Measurements from ENCODE around the gene HEPN1. TPM values are rescaled to one million over a fixed set of nuclear protein-coding genes. Genes with fewer than 3 reads are reported as not detected.

Gene HEPN1
- total RNA-seq, 1 experiment from 2014 or later: not detected

DNA sequence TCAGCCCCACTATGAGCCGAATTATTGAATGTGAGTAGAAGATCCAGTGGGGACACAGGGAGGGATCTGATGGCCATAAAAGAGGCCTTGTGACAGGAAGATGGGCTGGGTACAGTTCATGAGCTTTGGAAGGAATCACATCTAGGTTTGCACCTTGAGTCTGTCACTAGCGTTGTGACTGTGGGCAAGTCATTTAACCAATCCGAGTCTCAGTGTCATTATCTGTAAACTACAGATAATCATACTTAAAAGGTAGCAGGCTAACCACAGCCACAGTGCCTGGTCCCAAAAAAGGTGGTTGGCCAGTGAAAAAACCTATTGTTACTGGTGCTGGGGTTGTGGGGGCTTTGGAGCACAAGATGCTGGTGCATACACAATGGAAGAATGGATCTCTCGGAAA, 3.8 kb downstream of the HEPN1 start:
- no peak for DNase-seq (ENCODE audit: low read depth, low spot score)
- H3K4me1 ChIP-seq (ENCODE audit: control insufficient read depth, insufficient read depth, low read length): no peaks in the 10 kb centered on the region
- BruUV-seq (replicated peaks): no TSS peak
- TF ChIP-seq POLR2AphosphoS5 (IDR thresholded peaks at IDR 0.05; ENCODE audit: low read depth, low read length): no peak
- TF ChIP-seq TCF7L2 (IDR thresholded peaks at IDR 0.05; ENCODE audit: low read depth, low read length): no peak
- no peak for TF ChIP-seq SIN3A (IDR thresholded peaks at IDR 0.05; ENCODE audit: borderline replicate concordance, insufficient read depth, low read depth, low read length)
- TF ChIP-seq CTCF (IDR thresholded peaks at IDR 0.05): no peak
- TF ChIP-seq REST (IDR thresholded peaks at IDR 0.05; ENCODE audit: insufficient read depth in 1 of 2, low read depth in 2 of 2, low read length in 1 of 2): no peak
- ChIA-PET CTCF (no interaction called here), POLR2A (no interaction called here)
- in situ Hi-C loops (cut with HindIII; ENCODE audit: low pct_unique_long_range_greater_than_20kb, low sequenced_read_pairs): no loop called here
- no peaks in the 10 kb centered on the region for H3K9me3 ChIP-seq (ENCODE audit: control insufficient read depth, insufficient read depth, low read depth, low read length)
- no peaks in the 10 kb centered on the region; the same call in 1 of the 2 replicates for H3K27me3 ChIP-seq (ENCODE audit: control insufficient read depth, insufficient read depth, low read length)
- no peak overlapping the region for H3K27ac ChIP-seq (ENCODE audit: low read length)
- no peak overlapping the region for H3K4me3 ChIP-seq (ENCODE audit: low read depth in 2 of 2, low read length in 2 of 2)
- intact Hi-C loops (cut with micrococcal nuclease; ENCODE audit: unreplicated experiment): no loop called here
- H3K36me3 ChIP-seq (ENCODE audit: control insufficient read depth, insufficient read depth, low read length): no peaks in the 10 kb centered on the region
- no peak for ATAC-seq

GRCh38 chr11:124923296-124923695, 4.2 kb downstream of the HEPN1 start:
- ATAC-seq: no peak
- H3K4me3 ChIP-seq (ENCODE audit: low read depth in 2 of 2, low read length in 2 of 2): no peak overlapping the region
- no peaks in the 10 kb centered on the region for H3K4me1 ChIP-seq (ENCODE audit: control insufficient read depth, insufficient read depth, low read length)
- POLR2A ChIA-PET: no interaction called here
- no peak for TF ChIP-seq SIN3A (IDR thresholded peaks at IDR 0.05; ENCODE audit: borderline replicate concordance, insufficient read depth, low read depth, low read length)
- TF ChIP-seq REST (IDR thresholded peaks at IDR 0.05; ENCODE audit: insufficient read depth in 1 of 2, low read depth in 2 of 2, low read length in 1 of 2): no peak
- TF ChIP-seq TCF7L2 (IDR thresholded peaks at IDR 0.05; ENCODE audit: low read depth, low read length): no peak
- TF ChIP-seq CTCF (IDR thresholded peaks at IDR 0.05): no peak
- no peak for TF ChIP-seq POLR2AphosphoS5 (IDR thresholded peaks at IDR 0.05; ENCODE audit: low read depth, low read length)
- no peaks in the 10 kb centered on the region for H3K9me3 ChIP-seq (ENCODE audit: control insufficient read depth, insufficient read depth, low read depth, low read length)
- intact Hi-C loops (cut with micrococcal nuclease; ENCODE audit: unreplicated experiment) (no loop called here), in situ Hi-C loops (cut with HindIII; ENCODE audit: low pct_unique_long_range_greater_than_20kb, low sequenced_read_pairs) (no loop called here)
- DNase-seq (ENCODE audit: low read depth, low spot score): no peak
- H3K27ac ChIP-seq (ENCODE audit: low read length): no peak overlapping the region
- H3K36me3 ChIP-seq (ENCODE audit: control insufficient read depth, insufficient read depth, low read length): no peaks in the 10 kb centered on the region
- CTCF ChIA-PET: no interaction called here
- no peaks in the 10 kb centered on the region; the same call in 1 of the 2 replicates for H3K27me3 ChIP-seq (ENCODE audit: control insufficient read depth, insufficient read depth, low read length)
- BruUV-seq (replicated peaks): no TSS peak
